Measurements from ENCODE around the gene F12.
"Not testable (repeated sequence)": the region's sequence is repeated elsewhere in the genome, so short reads cannot be mapped to it uniquely, and the experiment has no call there.

F12 gene

DNA sequence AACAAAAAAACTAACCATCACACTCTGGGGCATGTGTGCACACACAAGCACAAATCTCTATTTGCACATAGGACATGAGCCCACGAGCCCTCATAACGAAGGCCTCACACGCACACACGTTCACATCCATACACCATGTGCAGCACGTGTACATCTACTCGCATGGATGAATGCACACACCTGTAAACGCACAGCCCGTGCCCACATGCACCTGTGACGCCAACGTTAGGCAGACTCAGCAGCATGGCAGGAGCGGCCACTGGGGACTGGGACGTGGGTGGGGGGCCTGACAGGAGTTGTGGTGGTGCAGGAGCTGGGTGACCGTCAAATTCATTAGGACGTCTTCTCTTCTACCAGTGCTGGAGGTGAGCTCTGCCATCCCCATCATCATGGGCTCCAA is 22.0 kb downstream of the F12 start:
- no peak for DNase-seq (ENCODE audit: low read depth)

DNA sequence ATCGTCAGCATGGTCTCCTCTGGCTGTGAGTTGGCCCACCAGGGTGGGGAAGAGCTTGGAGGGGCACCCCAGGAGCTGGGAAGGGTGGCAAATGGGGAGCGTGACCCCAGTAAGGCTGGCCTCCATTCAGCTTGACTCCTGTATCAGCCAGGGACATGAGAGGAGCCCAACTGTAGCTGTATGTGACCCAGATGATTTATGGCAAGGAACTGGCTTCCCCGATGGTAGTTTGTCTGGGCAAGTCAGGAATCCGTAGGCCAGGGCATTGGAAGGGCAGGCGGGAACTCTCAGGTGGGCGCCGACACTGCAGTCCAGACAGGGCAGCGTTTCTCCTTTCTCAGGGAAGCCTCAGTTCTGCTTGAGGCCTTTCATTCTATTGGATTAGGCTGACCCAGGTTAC is 22.8 kb downstream of the F12 start:
- DNase-seq (ENCODE audit: low read depth), result no peak

DNA sequence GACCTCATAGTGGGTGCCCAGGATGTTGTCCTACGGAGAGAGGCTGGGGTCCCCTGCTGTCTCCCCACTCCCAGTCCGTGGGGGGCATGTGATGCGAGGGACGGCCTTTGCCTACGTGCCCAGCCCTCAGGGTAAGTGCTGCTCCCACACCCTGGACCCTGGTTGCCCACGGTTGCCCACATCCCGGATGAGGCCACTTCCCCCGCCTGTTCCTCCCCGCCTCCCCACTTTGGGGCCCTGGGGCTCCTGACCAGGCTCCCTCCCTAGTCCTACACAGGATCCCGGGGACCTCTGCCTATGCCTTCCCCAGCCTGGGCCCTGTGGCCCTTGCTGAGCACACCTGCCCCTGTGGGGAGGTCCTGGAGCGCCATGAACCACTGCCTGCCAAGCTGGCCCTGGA is 23.6 kb downstream of the F12 start:
- DNase-seq (ENCODE audit: low read depth), result no peak

DNA sequence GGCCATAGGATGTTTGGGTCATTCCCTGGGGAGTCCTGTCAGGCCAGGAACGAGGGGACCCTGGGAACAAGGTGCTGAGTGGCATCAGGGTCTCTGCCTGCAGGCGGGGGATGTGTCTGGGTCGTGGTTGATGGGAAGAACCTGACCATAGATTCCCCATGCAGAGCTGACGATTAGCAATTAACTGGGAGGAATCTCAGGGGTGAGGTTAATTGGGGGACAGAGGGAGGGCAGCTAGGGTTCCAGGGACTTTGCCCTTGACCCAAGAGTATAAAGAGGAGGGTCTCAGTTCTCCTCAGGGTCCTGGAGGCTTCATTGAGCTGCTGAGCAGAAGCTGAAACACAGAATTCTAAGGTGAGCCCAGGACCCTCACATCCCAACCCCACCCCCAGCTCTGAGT is 25.2 kb downstream of the F12 start, which contains the start of gene SLC34A1:
Gene SLC34A1 (plus strand): TSS at position 301 of the 400 bp plus-strand sequence. CDS start 1,308 bp downstream, outside the sequence.
- DNase-seq (ENCODE audit: low read depth), result no peak

DNA sequence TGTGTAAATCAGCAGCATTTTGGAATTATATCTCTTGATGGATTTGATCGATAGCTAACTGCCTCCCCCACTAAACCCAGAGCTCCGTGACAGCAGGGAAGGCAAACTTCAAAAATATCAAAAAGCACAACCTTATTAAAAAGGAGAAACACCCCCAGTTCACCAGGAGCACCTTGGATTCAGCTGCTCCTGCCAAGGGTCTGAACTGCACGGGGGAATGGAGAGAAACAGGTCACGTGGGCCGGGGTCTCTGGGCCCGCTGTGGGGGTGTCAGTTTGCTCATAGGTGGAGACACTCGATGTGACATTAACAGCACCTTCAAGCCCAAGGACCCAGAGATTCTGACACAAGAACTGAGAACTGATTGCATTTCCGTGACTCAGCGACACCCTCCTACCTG is 26.2 kb downstream of the F12 start:
- DNase-seq (ENCODE audit: low read depth), result no peak

DNA sequence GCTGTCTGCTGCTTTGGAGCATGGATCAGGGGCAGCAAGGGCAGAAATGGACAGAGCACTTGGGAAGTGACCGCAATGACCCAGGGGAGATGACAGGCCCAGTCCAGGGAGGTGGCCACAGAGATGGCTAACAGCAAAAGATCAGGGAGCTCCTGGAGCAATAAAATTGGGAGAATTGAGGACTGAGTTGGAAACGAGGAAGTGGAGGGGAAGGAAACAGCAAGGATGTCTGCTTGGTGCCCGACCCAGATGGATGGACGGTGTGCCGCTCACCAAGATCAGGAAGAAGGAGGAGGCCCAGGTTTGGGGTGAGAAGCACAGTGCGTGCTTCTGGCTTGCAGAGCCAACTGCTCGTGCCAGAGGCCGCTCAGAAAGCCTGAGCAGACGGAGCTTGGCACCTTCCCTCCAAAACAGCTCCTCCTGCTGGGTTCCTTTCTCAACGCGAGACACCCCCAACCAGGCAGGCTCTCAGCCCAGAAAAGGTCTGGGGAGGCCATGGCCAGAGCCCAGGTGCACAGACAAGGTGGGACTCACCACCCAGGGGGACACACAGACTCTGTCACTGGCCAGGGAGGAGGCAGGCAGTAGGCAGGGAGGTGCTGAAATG is 26.8 kb downstream of the F12 start:
- DNase-seq (ENCODE audit: low read depth), result no peak

DNA sequence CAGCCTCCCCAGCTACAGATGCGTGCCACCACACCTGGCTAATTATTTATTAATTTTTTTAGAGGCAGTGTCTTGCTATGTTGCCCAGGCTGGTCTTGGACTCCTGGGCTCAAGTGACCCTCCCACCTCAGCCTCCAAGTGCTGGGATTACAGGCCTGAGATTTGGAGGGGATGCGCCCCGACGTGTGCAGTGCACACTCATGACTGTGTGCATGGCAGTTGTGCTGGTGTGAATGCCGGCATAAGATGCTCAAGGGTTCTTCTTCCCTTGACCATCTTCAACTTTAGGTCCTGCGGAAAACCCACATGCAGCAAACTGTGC is 28.6 kb downstream of the F12 start:
- no peak for DNase-seq (ENCODE audit: low read depth)

DNA sequence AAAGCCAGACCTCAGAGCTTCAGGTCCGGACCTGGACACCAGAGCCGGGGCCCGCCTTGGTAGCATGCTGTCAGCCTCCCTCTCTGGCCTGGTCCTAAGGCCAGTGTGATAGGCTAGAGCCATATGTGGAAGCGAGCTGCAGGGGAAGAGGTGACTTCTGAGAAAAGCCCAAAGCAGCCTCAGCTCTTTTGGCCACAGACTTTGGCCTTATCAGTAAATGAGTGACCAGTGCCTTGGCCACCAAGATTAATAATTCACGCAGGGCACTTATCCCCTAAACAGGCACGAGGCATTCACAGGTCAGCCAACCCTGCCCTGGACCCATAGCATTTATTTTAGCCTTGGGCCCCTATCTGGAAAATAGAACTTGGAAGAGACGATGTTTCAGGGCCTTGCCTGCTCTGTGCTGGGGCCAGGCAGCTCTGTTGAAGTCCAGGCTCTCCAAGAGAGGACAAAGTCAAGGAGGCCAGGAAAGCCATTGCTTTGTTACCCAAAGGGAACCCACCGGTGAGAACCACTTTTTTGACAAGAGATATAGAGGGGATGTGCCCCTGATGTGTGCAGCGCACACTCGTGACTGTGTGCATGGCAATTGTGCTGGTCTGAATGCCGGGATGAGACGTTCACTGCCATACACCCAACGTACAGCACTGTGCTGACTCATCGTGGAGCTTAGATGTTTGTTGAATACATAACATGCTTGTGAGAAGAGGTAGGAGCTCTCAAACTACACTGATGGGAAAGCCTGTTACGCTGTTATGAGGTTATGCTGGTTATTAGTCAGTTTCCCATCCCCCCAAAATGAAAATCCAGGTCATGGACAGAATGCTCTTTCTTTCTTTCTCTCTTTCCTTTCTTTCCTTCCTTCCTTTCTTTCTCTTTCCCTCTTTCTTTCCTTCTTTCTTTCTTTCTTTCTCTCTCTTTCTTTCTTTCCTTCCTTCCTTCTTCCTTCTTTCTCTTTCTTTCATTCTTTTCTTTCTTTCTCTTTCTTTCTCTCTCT is 30.2 kb downstream of the F12 start:
- no peak for DNase-seq (ENCODE audit: low read depth)

DNA sequence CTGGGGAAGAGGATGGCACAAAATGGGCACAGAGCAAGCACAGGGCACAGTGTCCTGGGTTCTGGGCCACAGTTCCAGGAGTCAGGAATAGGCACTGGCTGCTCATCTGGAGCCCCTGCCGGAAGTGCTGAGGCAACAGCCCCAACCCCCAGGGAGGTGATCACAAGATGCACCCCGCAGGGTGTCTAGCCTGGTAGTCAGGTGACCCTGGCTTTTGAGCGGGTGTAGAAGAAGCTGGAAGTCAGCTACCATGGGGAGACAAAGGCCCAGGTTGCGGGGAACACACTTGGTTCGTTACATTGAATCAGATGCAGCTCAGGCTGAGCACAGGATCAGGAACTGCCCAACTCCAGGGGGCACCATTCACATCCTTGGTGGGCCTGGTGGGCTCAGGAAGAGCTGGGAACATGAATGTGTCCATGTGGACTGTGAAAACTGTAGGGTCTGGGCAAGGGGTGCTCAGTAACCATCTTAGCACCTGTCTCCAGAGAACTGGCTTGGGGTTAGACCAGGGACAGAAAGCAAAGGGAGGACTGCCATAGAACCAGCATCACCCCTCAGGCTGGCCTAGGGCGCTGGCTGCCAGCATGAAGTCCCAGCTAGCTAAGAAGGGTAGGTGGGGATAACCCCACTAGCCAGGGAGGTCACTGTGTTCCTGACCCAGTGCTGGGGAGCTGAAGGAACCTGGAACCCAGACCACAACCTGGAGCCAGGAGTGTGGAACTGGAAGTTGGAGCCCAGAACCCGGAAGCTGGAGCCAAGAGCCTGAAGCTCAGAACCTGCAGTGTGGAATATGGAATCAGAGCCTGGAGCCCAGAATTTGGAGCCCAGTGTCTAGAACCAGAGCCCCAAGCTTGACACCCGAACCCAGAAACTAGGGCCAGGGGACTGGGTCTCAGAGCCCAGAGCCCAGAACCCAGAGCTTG is 31.2 kb downstream of the F12 start:
- DNase-seq (ENCODE audit: low read depth), result no peak

DNA sequence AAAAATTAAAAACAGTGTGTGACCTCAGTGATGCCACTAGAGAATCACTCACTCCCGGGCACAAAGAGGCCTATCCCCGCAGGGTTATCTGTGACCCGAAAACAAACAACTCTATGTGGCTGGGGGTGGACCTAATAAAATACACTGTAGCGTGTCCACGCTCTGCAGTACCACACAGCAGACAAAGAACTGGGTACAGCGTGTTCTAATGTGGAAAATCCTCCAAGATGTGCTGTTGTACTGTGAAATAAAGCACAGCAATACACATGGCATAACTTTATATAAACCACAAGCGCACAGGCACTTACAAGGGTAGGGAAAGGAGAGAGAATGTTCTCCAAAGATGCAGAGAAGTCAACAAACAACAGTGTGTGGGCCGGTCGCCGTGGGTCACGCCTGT is 33.3 kb downstream of the F12 start:
- DNase-seq (ENCODE audit: low read depth), result no peak

DNA sequence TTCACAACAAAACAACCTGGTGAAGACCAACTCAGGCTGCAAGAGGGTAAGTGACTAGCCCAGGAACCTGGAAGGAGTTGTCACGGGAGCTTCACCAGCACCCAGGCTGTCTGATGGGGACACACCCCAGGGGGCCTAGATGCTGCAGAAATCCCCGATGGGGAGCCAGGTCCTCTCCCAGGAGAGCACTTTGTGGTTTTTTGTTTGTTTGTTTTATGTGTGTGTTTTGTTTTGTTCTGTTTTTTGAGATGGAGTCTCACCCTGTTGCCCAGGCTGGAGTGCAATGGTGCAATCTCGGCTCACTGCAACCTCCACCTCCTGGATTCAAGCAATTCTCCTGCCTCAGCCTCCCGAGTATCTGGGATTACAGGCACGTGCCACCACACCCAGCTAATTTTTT is 33.8 kb downstream of the F12 start:
- not testable (repeated sequence) for DNase-seq (ENCODE audit: low read depth)

DNA sequence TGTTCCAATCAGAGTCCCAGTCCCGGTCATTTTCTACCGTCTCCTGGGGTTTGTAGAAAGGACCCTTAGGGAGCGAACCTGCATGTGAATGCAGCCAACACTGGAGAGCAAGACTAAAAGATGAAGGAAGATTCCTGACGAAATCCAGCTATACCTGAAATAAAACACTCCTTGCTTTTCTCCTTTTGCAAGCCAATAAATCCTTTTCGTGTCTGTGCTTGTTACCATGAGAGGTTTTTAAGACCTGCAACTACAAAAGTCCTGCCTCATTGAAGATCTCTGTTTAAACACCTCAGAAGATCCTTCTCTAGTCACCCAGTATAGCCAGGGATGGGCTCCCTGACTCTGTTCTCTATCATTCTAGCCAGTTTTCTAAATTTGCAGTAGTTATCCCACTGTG is 35.2 kb downstream of the F12 start:
- no peak for DNase-seq (ENCODE audit: low read depth)

DNA sequence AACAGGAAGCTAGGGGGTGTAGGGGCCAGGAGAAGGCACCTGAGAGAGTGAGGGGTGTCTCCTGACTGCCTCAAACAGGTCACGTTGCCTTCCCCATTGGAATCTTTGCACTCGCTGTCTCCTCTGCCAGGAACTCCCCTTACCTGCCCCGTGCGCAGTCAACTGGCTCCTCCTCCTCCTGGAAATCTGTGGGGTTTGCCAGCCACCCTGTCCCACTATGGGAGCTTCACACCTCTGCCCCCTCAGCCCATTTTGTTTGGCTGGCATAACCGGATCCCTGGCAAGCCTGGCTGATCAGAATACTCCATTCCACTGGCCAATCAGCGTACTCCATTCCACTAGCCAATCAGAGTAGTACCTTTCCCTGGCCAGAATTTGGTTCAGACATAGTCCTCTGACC is 35.6 kb downstream of the F12 start:
- DNase-seq (ENCODE audit: low read depth), result no peak

DNA sequence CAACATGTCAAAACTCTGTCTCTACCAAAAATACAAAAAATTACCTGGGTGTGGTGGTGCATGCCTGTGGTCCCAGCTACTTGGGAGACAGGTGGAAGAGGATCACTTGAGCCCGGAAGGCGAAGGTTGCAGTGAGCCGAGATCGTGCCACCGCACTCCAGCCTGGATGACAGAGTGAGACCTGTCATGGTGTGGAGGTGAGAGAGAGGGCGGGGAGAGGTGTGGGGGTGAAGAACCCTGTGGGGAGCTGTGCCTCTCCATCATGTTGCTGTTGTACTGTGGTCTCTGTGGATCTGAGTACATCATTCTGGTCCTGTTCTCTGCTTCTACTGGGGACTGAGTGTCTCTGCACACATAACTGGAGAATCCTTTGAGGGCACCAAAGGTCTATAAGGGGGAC is 36.5 kb downstream of the F12 start:
- no peak for DNase-seq (ENCODE audit: low read depth)

DNA sequence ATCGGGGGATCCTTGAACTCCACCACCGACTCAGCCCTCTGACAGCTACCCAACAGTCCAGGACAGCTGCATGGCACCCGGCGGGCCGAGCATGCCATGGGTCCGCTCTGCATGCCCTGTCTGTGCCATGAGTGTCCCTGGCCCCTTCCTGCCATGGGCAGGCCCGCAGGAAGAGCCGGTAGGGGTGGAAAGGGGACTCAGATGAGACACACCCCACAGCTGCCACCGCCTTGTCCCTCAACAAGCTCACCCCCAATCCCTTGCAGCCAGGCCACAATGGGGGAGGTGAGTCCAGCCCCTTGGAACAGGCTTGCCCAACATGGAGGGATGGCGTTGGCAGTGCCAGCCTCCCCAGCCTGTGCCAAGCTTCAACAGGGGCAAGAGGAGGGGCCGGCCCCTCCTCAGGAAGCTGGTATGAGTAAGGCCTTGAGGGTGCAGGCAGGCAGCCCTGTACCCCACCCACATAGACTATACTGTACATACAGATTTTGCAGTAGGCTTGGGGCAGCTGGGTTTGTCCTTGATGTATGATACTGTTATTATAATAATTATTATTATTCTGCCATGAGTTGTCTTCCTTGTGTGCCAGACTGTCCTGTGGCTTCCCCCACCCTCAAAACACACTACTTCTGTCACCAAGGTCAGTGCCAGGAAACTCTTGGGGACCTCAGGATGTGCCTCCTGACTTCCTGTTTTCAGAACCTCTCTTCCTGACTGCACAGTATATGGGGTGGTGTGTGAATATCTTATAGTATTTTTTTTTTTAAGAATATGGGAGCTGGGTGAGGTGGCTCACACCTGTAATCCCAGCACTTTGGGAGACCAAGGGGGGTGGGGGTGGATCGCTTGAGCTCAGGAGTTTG is 37.1 kb downstream of the F12 start:
- no peak for DNase-seq (ENCODE audit: low read depth)

DNA sequence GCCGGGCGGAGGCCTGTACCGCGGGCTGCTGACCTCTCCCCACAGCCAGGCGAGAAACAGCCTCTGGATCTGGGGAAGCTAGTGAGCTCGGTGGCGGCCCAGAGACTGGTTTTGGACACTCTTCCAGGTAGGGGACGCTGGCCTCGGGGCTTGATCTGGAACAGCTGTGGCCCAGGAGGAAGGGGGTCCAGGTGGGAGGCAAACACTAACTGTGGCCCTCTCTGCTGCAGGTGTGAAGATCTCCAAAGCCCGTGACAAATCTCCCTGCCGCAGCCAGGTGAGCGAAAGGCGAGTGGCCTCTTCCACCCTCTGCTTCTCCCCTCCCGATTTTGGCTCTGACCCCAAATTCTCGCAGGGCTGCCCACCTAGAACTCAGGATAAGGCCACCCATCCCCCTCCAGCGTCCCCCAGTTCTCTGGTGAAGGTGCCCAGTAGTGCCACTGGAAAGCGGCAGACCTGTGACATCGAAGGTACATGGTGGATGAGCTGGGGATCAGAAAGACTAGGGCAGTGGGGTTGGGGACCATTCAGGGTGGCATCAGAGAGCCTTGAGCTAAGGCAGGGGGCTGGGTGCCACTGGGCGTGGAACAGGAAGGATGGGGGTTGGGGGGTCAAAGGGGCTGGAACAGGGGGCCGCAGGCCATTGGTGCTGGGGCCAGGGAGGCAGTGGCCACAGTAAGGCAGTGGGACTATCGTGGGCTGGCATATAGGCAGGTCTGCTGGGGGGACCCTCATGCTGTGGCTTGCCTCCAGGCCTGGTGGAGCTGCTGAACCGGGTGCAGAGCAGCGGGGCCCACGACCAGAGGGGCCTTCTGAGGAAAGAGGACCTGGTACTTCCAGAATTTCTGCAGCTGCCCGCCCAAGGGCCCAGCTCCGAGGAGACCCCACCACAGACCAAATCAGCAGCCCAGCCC is 38.0 kb downstream of the F12 start:
- DNase-seq (ENCODE audit: low read depth), result no peak

DNA sequence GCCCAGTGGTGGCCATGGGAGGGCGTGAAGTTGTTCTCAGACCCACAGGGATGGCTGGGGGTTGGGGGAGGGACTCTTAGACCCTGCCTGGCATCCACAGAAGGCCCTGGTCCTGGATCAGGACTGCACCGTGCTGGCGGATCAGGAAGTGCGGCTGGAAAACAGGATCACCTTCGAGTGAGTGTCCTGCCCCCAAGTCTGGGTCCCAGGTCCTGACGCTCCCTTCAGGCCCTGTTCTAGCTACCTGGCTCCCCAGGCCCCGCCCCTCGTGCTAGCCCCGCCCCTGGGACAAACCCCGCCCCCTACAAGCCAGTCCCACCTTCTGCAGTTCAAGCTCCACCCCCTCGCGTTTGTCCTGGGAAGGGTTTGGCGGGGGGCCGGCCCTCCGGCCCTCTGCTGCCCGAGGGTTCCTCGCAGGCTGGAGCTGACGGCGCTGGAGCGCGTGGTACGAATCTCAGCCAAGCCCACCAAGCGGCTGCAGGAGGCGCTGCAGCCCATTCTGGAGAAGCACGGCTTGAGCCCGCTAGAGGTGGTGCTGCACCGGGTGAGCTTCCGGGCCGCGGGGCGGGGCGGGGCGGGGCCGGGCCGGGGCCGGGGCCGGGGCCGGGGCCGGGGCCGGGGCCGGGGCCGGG is 38.8 kb downstream of the F12 start:
- DNase-seq (ENCODE audit: low read depth), result peak; percentile 86

DNA sequence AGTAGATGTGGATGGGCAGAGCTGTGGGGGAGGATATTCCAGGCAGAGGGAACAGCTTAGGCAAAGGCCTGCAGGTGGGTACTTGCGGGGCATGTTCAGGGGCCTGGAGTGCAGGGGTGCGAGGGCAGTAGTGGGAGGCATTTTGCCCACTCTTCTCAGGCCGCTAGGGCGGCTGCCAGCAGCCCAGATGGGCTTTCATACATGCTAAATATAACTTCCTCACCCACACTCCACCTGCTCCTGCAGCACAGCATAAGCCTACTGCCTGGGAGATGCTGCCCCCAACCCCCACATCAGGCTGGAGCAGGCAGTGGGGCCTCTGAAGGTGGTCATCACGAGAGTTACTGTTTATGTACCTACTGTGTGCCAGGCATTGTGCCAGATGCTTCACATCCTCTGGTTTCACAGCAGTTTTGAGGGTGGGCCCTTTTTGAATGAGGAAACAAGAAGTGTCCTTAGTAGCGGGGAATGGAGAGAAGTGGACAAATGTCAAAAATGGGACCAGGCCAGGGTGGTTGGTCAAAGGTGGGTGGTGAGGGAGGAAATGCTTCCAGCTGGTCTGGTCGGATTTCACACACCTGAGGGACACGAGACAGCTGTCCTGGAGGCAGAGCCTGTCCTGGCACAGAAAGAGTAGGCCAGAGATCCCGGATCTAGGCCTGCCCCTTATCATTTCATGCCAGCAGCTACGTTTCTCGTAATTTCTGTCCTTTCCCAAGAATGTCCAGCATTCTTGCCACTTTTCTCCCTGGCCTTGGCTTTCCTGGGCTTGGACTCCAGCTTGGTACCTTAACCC is 39.5 kb downstream of the F12 start:
- DNase-seq (ENCODE audit: low read depth), result no peak

Measured in CMK (cell line).